Measurements from ENCODE around the gene TEAD1.

TEAD1 gene

GRCh38 chr11:12897867-12898266 lies 223.6 kb downstream of the TEAD1 start:
- no peak for DNase-seq (ENCODE audit: low spot score)

GRCh38 chr11:12900496-12900895 lies 226.3 kb downstream of the TEAD1 start:
- no peak for DNase-seq (ENCODE audit: low spot score)

- DNase-seq (ENCODE audit: low spot score) = no peak
These were observed 227.1 kb downstream of the TEAD1 start for GRCh38 chr11:12901272-12901671.

GRCh38 chr11:12901874-12902481 lies 227.8 kb downstream of the TEAD1 start:
- no peak for DNase-seq (ENCODE audit: low spot score)

- no peak for DNase-seq (ENCODE audit: low spot score)
These were observed 228.7 kb downstream of the TEAD1 start for GRCh38 chr11:12902791-12903486.

GRCh38 chr11:12905435-12905834 lies 231.2 kb downstream of the TEAD1 start:
- no peak for DNase-seq (ENCODE audit: low spot score)

GRCh38 chr11:12906501-12906900 lies 232.3 kb downstream of the TEAD1 start:
- no peak for DNase-seq (ENCODE audit: low spot score)

GRCh38 chr11:12909879-12910278 lies 235.7 kb downstream of the TEAD1 start:
- peak; percentile 46 for DNase-seq (ENCODE audit: low spot score)

GRCh38 chr11:12914400-12914912 lies 240.2 kb downstream of the TEAD1 start:
- peak; percentile 96 for DNase-seq (ENCODE audit: low spot score)

GRCh38 chr11:12915093-12915492 lies 240.9 kb downstream of the TEAD1 start:
- DNase-seq (ENCODE audit: low spot score) = no peak

- DNase-seq (ENCODE audit: low spot score) = no peak
These were observed 243.6 kb downstream of the TEAD1 start for GRCh38 chr11:12917822-12918221.

- DNase-seq (ENCODE audit: low spot score) = no peak
These were observed 244.4 kb downstream of the TEAD1 start for GRCh38 chr11:12918667-12919066.

GRCh38 chr11:12922418-12922817 lies 248.2 kb downstream of the TEAD1 start:
- DNase-seq (ENCODE audit: low spot score) = no peak

GRCh38 chr11:12922980-12923507 lies 248.8 kb downstream of the TEAD1 start:
- DNase-seq (ENCODE audit: low spot score) = no peak

GRCh38 chr11:12924650-12925049 lies 250.4 kb downstream of the TEAD1 start:
- no peak for DNase-seq (ENCODE audit: low spot score)

- no peak for DNase-seq (ENCODE audit: low spot score)
These were observed 251.3 kb downstream of the TEAD1 start for GRCh38 chr11:12925520-12925919.

- no peak for DNase-seq (ENCODE audit: low spot score)
These were observed 253.0 kb downstream of the TEAD1 start for GRCh38 chr11:12927221-12927620.

- no peak for DNase-seq (ENCODE audit: low spot score)
These were observed 253.7 kb downstream of the TEAD1 start for GRCh38 chr11:12927886-12928285.

GRCh38 chr11:12930850-12931249 lies 256.6 kb downstream of the TEAD1 start:
- DNase-seq (ENCODE audit: low spot score) = no peak

- DNase-seq (ENCODE audit: low spot score) = no peak
These were observed 258.3 kb downstream of the TEAD1 start for GRCh38 chr11:12932485-12932884.

- DNase-seq (ENCODE audit: low spot score) = no peak
These were observed 262.0 kb downstream of the TEAD1 start for GRCh38 chr11:12936200-12936599.

GRCh38 chr11:12938590-12939247 lies 264.5 kb downstream of the TEAD1 start:
- no peak for DNase-seq (ENCODE audit: low spot score)

- DNase-seq (ENCODE audit: low spot score) = no peak
These were observed 267.4 kb downstream of the TEAD1 start for GRCh38 chr11:12941671-12942070.

All from Ammon's horn (tissue), 1 donor.